T-helper 17 cell (primary cell): ENCODE results near the gene ZNF74. TPM values are rescaled to one million over a fixed set of nuclear protein-coding genes. Genes with fewer than 3 reads are reported as not detected.

Experiments
- ATAC-seq: fragments of 150-1000 bp; cut with Tn5 transposase; 2 replicates; pipeline ENCODE4 v1.10.0; 2021; ENCODE audit warnings: mild to moderate bottlenecking, moderate library complexity
- DNase-seq, 3 donors: peaks; one replicate each; pipeline versions ENCODE4 v3.0.0 to v3.0.0-alpha.2; 2020 to 2021
- H3K9me3 ChIP-seq: one replicate; pipeline ENCODE4 v1.7.0; 2013; ENCODE audit warnings: low read length, mild to moderate bottlenecking; ENCODE audit not compliant: control insufficient read depth, poor library complexity, severe bottlenecking
- H3K27ac Mint-ChIP-seq: one replicate; pipeline ENCODE4 v1.8.0; 2022; ENCODE audit warnings: mild to moderate bottlenecking, moderate library complexity, mixed read lengths
- H3K27me3 Mint-ChIP-seq: one replicate; pipeline ENCODE4 v1.8.0; 2022; ENCODE audit warnings: mixed read lengths
- H3K36me3 Mint-ChIP-seq: one replicate; pipeline ENCODE4 v1.8.0; 2022; ENCODE audit warnings: low read depth, mixed read lengths
- H3K4me1 Mint-ChIP-seq: one replicate; pipeline ENCODE4 v1.8.0; 2022; ENCODE audit warnings: mild to moderate bottlenecking, mixed read lengths
- H3K4me3 Mint-ChIP-seq: one replicate; pipeline ENCODE4 v1.8.0; 2022; ENCODE audit warnings: mild to moderate bottlenecking, moderate library complexity, mixed read lengths
- total RNA-seq, 4 donors: library from RNA in 2 of 4; stranded (reverse) in 2 of 4; gene quantifications; one replicate each; pipeline ENCODE4 v1.2.3 and lab custom pipeline; 2022 to 2026

The ZNF74 gene
- total RNA-seq, 2 donors from 2014 or later: 5.2 to 5.6 TPM

DNA sequence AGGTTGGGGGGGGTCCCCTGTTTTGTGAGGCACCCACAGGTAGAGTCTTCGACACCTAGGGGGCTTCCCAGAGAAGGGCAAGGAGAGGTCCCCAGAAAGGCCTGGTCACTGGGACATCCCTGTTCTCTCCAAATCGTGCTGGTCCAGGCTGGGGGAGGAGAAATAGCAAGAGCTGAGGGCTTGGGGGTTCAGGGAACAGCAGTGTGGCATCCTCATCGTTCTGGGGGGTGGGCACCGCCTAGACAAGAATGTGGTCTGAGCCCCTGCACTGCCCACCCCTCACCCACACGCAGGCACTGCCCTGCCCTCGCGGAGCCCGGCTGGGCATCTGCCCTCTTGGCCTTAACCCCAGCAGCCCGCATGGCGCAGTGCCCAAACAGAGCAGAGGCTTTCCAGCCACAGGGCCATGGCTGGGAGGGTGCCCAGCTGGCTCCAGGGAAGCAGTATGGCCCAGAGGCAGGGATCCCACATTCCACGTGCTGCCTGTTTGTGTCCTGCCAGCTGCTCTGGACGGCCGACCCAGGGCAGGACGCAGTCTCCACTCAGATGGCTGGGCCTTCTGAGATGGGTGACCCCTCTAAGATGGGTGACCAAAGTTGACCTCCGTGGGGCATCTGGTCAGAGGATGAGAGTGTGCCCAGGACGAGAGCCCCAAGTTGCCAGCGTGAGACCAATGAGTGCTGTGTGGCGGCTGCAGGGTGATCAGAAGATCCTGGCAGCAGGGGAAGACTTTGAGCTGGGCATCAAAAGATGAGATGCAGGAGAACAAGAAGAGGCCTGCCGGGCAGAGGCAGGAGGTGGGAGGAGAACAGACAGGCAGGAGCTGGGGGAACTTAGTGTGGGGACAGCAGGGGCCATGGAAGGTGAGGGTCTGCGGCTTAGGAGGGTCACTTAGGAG, 29.3 kb downstream of the ZNF74 start:
- no peaks in the 10 kb centered on the region for H3K36me3 Mint-ChIP-seq

DNA sequence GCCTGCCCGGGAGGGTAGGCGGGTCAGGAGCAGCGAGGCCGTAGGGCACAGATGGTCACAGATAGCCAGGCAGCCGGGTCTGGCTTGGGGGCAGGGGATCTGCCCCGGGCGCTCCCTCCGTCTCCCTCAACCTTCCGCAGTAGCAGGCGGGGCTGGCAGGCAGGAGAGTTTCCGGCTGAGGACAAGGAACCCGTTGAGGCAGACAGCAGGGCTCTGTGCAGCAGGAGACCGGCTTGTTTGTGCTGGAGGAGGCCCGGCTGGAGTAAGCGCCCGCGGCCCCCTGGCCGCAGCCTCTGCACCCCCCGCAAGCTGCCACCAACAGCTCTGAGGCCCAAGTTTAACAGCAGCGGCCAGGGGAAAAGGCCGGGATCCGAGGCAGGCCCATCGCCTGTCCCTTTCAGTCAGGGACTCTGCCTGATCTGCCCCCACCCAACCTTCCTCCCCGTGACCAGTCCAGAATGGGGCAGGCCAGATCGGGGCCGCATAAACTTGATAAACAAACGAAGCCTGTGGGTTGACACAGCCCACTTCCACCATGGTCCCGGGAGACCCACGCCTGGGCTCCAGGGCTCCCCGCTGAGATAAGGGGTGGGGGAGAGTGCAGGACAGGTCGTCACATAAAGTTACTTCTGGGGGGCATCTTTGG, 30.1 kb downstream of the ZNF74 start:
- H3K9me3 ChIP-seq: no peaks in the 10 kb centered on the region
- H3K36me3 Mint-ChIP-seq: no peaks in the 10 kb centered on the region
- H3K27me3 Mint-ChIP-seq: peaks cover 9% of the 10 kb centered on the region
- no peak for ATAC-seq
- no peak overlapping the region for H3K27ac Mint-ChIP-seq
- peaks cover 9% of the 10 kb centered on the region for H3K4me1 Mint-ChIP-seq
- DNase-seq: no peak
- H3K4me3 Mint-ChIP-seq: no peak overlapping the region

More for the DNA sequence above, 29.3 kb downstream of the ZNF74 start:
- no peaks in the 10 kb centered on the region for H3K9me3 ChIP-seq
- ATAC-seq: no peak
- no peak for DNase-seq
- Mint-ChIP-seq H3K27me3 (peaks cover 7% of the 10 kb centered on the region), H3K4me3 (no peak overlapping the region), H3K4me1 (peaks cover 6% of the 10 kb centered on the region), H3K27ac (peak overlapping the region; percentile 32)

DNA sequence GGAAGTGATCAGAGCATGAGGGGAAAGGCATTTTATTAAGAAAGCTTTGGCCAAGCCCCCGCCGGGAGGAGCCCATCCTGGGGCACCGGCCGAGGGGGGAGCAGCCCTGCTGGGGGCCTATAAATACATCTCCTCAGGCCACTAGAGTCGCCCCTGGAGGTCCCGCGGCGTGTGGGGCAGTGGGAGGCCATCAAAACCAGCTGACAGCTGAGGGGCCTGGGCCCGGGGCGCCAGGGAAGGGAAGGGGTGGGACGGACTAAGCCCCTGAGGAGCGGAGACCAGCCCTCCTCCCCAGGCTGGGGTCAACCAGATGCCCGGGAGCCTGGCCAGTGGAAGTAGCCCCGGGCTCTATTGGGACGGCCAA, 30.6 kb downstream of the ZNF74 start:
- DNase-seq (no peak), ATAC-seq (no peak)
- H3K9me3 ChIP-seq: no peaks in the 10 kb centered on the region
- peaks cover 11% of the 10 kb centered on the region for H3K27me3 Mint-ChIP-seq
- no peak overlapping the region for H3K27ac Mint-ChIP-seq
- no peaks in the 10 kb centered on the region for H3K36me3 Mint-ChIP-seq
- peaks cover 10% of the 10 kb centered on the region for H3K4me1 Mint-ChIP-seq
- no peak overlapping the region for H3K4me3 Mint-ChIP-seq

DNA sequence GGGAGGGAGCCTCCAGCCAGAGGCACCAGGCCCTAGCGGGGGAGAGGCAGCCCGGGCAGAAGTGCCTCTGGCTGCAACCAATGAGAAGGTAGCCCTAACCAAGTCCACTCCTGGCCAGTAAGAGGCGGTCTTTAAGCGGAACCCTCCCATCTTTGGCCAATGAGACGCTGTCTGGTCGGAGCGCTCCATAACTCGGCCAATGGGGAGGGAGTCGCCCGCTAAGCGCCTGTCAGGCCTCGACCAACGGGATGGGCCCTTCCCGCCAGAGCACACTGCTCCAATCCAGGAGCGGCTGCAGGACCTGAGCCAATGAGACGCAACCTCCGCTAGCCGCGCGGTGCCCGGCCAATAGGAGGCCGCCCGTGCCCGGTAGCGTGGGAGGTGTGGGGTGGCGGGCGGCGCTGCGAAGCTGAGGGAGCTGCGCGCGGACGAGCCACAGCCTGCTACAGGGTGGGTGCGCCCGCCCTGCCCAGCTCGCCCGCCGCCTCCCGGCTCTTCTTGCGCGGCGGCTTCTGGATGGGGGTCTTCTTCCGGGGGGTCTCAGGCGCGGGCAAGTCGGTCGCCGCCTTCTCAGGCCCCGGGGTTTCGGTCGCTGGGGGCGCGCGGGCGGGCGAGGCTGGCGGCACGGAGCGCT, 31.1 kb downstream of the ZNF74 start:
- no peak for DNase-seq
- peak overlapping the region; percentile 72 for H3K4me3 Mint-ChIP-seq
- no peaks in the 10 kb centered on the region for H3K9me3 ChIP-seq
- H3K27me3 Mint-ChIP-seq: peaks cover 11% of the 10 kb centered on the region
- H3K36me3 Mint-ChIP-seq: no peaks in the 10 kb centered on the region
- no peak overlapping the region for H3K27ac Mint-ChIP-seq
- H3K4me1 Mint-ChIP-seq: peaks cover 10% of the 10 kb centered on the region
- peak; percentile 19 for ATAC-seq

DNA sequence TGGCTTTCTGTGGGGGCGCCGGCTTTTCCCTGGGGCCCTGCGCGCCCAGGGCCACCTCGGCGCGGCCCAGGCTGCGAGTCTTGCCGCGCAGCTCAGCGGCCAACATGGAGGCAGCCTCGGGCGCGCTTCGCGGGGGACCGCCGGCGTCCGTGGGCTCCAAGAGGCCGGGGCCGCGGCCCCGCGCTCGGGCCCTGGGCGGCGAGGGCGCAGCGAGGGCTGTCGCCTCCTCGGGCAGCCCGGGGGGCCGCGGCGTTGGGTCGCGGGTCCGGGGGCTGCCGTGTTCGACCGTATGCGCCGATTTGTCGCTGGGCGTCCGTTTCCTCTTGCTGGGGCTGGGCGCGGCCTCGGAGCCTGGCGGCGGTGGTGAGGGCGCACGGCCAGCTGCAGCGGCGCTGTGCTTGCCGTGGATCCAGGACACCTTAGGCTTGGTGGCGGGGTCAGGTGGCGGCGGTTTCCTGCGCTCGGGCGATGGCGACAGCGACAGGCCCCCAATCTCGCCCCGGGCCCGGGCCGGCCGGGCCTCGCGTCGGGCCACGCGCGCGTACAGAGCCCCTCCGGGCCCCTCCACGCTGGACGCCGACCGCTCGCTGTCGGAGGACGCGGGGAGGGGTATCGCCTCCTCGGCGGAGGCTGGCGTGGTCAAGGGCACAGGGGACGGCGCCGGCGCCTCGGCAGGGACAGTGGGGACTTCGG, 31.8 kb downstream of the ZNF74 start:
- Mint-ChIP-seq H3K27ac (no peak overlapping the region), H3K36me3 (no peaks in the 10 kb centered on the region), H3K27me3 (peaks cover 11% of the 10 kb centered on the region), H3K4me3 (peak overlapping the region; percentile 58), H3K4me1 (peaks cover 10% of the 10 kb centered on the region)
- DNase-seq (no peak), ATAC-seq (no peak)
- H3K9me3 ChIP-seq: no peaks in the 10 kb centered on the region

DNA sequence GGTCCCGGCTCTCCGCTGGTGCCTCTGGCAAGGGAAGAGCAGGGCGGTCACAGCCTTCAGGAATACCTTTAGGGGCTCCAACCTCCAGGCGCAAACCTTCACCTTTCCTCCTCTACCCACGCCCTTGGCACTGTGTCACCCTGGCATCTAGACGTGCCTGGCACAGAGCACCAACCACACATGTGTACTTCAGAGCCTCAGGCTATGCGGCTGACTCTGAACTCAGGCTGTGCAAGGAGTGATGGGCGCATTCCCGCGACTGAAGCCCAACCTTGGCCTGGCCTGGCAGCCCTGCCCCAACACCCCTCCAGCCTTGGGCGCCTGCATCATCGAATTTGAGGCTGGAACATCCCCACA, 32.3 kb downstream of the ZNF74 start:
- Mint-ChIP-seq H3K4me1 (peaks cover 10% of the 10 kb centered on the region), H3K27ac (no peak overlapping the region), H3K4me3 (peak overlapping the region; percentile 58), H3K36me3 (no peaks in the 10 kb centered on the region), H3K27me3 (peaks cover 11% of the 10 kb centered on the region)
- H3K9me3 ChIP-seq: no peaks in the 10 kb centered on the region
- no peak for DNase-seq
- ATAC-seq: no peak

DNA sequence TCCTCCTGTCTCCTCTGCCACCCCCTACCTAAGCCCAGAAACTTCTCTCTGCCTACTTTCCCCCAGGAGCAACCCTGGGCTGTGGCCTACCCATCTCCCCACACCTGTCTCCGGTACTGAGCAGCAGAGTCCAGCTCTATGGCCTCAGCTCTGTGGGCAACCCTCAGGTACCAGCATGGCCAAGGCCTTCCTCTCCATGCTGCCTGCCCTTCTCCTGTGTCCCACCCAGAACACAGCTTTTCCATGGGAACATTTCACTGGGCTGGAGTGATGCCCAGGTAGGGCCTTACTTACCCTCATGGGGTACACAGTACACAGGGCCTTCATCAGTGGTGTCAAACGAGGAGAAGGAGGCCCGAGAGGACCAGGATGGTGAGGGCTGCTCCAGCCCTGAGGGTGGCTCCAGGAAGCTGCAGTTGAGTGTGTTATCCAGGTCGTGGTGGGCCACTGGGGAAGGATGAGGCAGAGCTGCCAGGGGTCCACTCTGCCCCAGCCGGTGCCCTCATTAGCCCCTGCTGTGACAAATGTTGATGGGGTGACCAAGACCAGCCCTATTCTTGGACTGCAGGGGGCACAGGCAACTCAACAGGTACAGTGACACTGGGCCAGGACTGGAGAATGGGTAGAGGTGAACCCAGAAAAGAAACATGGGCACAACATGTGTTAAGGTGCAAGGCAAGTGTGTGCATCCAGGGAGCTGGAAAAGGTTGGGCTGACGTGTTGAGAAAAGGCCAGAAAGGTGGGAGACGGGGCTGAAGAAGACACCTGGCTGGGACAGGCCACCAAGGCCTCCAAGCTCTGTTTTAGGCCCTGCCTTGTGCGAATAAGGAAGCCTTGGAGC, 33.4 kb downstream of the ZNF74 start:
- ATAC-seq: no peak
- DNase-seq: no peak
- H3K9me3 ChIP-seq: no peaks in the 10 kb centered on the region
- H3K27me3 Mint-ChIP-seq: peaks cover 11% of the 10 kb centered on the region
- H3K4me1 Mint-ChIP-seq: peaks cover 10% of the 10 kb centered on the region
- H3K27ac Mint-ChIP-seq: peak overlapping the region; percentile 54
- peak overlapping the region; percentile 50 for H3K4me3 Mint-ChIP-seq
- no peaks in the 10 kb centered on the region for H3K36me3 Mint-ChIP-seq

DNA sequence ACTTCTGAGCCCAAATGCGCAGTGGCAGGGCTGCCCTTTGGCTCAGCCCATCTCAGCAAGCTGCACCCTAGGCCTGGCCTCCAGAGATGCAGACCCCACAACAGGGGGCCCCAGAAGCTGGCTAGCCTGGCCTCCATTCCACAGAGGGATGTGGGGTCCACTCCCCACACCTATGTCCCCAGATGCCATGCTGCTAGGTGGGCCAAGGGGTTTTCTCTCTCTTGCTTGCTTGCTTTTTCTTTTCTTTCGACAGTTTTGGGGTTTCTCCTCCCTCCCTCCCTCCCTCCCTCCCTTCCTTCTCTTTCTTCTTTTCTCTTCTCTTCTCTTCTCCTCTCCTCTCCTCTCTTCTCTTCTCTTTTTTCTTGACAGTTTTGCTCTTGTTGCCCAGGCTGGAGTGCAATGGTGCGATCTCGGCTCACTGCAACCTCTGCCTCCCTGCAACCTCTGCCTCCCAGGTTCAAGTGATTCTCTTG, 34.0 kb downstream of the ZNF74 start:
- no peak for DNase-seq
- ATAC-seq: no peak
- H3K9me3 ChIP-seq: no peaks in the 10 kb centered on the region
- no peaks in the 10 kb centered on the region for H3K36me3 Mint-ChIP-seq
- H3K27ac Mint-ChIP-seq: no peak overlapping the region
- H3K27me3 Mint-ChIP-seq: peaks cover 15% of the 10 kb centered on the region
- H3K4me3 Mint-ChIP-seq: peak overlapping the region; percentile 93
- H3K4me1 Mint-ChIP-seq: peaks cover 9% of the 10 kb centered on the region

DNA sequence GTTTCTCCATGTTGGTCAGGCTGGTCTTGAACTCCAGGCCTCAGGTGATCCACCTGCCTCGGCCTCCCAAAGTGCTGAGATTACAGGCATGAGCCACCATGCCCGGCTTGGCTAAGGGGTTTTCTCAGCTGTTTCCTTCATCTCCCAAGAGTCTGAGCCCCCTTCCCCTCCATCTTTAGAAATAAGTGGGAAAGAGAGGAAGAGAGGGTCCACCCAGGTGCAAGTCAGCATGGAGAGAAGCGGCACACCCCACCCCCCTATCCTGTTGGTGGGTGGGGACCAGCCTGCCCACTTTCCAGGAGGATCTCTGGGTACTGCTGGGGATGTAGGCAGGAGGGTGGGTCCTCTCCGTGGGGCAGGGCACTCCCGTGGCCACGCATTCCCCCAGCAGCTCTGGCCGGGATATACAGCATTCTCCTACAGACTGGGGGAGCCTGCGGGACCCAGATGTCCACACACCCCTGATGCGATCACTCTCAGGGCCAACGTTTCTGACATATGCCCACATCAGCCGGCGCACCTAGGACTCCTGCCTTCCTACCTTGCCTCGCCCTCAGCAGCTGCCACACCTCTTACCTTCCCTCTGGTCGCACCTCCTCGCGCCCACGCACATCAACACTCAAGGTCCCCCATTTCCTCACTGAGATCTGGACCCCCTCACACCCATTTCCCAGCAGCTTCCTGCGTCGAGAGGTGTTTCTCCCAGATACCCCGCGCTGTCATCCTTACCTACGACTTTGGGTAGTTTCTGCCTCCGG, 34.7 kb downstream of the ZNF74 start:
- H3K27ac Mint-ChIP-seq: no peak overlapping the region
- ATAC-seq: no peak

DNA sequence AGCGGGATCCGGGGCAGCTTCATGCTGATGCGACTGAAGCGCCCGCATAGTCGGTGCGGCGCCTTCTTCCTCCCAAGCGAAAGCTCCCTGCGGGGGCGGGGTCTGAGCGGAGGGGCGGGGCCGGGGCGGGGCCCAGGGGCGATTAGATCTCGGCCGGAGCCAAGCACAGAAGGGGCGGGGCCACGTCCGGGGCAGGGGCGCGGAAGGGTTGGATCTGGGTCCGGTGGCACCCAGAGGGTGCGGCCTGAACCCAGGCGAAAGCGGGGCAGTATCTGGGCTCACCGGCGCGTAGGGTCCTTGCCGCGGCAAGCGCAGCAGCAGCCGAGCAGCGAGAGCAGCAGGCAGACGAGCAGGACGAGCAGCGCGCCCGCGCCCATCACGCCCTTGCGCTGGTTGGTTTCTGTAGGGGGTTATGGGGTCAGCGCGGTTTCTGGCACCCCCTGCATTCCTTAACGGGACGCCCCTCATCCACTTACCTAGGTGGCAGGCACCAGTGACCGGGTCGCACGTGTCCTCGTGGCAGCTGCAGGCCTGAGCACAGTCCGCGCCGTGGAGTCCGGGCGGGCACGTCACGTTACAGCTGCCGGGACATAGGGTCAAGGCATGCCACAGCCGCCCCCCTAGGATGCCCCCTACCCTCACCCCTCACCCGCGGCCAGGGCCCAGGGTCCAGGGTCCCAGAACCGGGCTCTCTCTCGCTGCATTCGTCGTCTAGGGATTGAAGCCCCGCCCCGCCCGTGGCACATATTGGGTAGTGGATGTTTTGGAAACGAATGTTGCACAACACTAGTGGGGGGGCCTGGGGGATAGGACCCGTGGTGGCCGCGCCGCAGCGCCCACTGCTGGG, 35.5 kb downstream of the ZNF74 start:
- Mint-ChIP-seq H3K27me3 (peaks cover 17% of the 10 kb centered on the region), H3K36me3 (no peaks in the 10 kb centered on the region), H3K4me3 (peak overlapping the region; percentile 93), H3K4me1 (peaks cover 10% of the 10 kb centered on the region), H3K27ac (no peak overlapping the region)
- peak; percentile 79 for ATAC-seq
- H3K9me3 ChIP-seq: no peaks in the 10 kb centered on the region
- DNase-seq: peak; percentile 72 to 84 (median 82)

More for the DNA sequence above, 34.7 kb downstream of the ZNF74 start:
- Mint-ChIP-seq H3K27me3 (peaks cover 17% of the 10 kb centered on the region), H3K36me3 (no peaks in the 10 kb centered on the region), H3K4me3 (peak overlapping the region; percentile 93), H3K4me1 (peaks cover 10% of the 10 kb centered on the region)
- H3K9me3 ChIP-seq: no peaks in the 10 kb centered on the region
- no peak for DNase-seq

DNA sequence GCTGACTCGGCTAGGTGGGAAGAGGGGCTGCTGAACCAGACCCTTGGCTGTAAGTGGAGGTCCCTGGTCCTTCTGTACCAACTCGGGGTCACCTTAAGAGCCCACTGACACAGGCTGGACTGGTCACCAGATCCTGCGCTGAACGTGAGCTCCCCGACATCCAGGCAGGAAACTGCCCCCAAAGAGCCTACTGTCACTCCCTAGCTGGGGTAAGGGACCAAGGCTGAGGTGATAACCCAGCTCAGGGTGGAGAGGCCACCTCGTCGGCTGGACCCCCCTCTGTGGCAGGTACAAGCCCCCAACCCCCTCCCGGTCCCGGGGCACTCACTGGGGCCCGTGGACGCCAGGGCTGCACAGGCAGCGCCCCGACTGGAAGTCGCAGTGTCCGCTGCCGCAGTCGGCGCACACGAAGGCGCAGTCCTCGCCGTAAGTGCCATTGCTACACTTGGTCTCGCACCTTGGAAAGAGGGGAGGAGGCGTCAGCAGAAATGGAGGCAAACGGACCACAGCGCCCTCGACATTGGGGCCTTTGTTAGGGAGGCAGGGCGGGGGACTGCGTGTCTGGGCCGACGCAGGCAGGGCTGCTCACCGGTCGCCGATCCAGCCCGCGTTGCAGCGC, 36.3 kb downstream of the ZNF74 start:
- peaks cover 15% of the 10 kb centered on the region for H3K4me1 Mint-ChIP-seq
- peak overlapping the region; percentile 93 for H3K4me3 Mint-ChIP-seq
- ATAC-seq (peak; percentile 18), DNase-seq (no peak)
- peaks cover 24% of the 10 kb centered on the region for H3K27me3 Mint-ChIP-seq
- peaks cover 3% of the 10 kb centered on the region for H3K36me3 Mint-ChIP-seq
- H3K9me3 ChIP-seq: no peaks in the 10 kb centered on the region
- no peak overlapping the region for H3K27ac Mint-ChIP-seq
